CD4-positive, alpha-beta T cell treated with Interleukin-2 at 100 ng/mL for 4 hours (primary cell): ENCODE measurements around the gene PGAP6.
"Not testable (repeated sequence)": the region's sequence is repeated elsewhere in the genome, so short reads cannot be mapped to it uniquely, and the experiment has no call there.

Experiments
- DNase-seq: peaks from one replicate; pipeline ENCODE4 v3.0.0-alpha.2; 2020; ENCODE audit warnings: low spot score

Gene PGAP6

GRCh38 chr16:367333-367903 is 14.4 kb downstream of the PGAP6 start:
- DNase-seq = no peak

DNA sequence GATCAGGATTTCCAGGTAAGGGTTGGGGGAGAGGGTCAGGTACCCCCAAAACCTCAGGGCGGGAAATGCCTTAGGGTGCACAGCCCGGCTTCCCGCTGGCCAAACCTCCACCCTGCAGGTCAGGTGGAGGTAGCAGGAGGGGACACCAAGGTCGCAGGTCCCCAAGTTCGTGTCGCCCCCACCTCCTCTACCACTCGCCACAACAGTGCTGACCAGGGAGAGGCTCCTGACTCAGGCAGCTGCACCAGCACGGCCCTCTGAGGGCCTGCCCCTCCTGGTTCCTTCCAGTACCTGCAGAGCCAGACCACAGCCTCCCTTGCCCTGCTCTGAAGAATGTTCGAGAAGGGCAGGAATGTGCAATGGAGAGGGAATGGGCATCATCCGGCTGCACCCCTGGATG is 15.3 kb downstream of the PGAP6 start:
- DNase-seq = no peak

GRCh38 chr16:364595-365491 is 16.9 kb downstream of the PGAP6 start:
- no peak for DNase-seq

DNA sequence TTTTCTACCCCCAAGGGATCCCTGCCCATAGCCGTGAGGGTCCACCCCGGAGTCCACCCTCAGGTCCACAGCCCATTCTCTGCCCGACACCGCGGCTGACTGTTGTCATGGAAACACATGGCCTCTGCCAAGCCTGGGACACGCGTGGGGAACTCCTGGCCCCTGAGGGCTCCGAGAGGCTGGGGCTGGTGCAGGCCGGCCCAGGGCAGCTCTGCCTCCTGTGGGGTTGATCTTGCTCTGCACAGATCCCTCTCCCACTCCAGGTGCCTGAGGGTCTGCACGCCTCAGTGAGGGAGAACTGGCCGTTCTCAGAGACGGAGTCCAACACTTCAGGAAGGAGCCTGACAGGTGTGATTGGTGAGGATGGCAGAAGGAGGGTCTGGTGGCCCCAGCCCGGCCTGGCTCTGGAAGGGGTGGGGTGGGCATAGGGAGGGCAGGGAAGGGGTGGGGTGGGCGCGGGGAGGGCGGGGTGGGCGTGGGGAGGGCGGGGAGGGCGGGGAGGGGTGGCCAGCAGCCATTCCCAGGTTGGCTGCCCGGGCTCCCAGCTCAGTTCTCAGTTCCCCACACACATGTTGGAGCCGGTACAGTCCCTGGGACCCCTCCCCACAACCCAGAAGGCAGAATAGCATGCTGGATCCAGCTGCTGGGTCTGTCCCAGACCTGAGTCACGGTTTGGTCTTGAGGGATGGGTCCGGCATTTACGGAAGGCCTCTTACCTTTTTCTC is 17.9 kb downstream of the PGAP6 start:
- no peak for DNase-seq

- no peak for DNase-seq
These were observed 18.5 kb downstream of the PGAP6 start for GRCh38 chr16:363110-363765.

DNA sequence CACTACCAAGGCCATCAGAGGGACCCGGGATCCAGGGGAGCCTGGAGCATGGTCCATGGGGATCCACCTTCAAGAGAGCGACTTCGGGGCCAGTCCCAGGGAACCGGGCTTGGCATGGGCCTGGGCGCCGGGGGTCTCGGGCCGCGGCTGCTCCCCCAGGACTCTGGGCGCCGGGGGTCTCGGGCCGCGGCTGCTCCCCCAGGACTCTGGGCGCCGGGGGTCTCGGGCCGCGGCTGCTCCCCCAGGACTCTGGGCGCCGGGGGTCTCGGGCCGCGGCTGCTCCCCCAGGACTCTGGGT is 19.1 kb downstream of the PGAP6 start:
- DNase-seq = not testable (repeated sequence)

- DNase-seq = peak; percentile 78
These were observed 19.7 kb downstream of the PGAP6 start for GRCh38 chr16:361872-362701.

GRCh38 chr16:361341-361871 is 20.4 kb downstream of the PGAP6 start:
- no peak for DNase-seq

DNA sequence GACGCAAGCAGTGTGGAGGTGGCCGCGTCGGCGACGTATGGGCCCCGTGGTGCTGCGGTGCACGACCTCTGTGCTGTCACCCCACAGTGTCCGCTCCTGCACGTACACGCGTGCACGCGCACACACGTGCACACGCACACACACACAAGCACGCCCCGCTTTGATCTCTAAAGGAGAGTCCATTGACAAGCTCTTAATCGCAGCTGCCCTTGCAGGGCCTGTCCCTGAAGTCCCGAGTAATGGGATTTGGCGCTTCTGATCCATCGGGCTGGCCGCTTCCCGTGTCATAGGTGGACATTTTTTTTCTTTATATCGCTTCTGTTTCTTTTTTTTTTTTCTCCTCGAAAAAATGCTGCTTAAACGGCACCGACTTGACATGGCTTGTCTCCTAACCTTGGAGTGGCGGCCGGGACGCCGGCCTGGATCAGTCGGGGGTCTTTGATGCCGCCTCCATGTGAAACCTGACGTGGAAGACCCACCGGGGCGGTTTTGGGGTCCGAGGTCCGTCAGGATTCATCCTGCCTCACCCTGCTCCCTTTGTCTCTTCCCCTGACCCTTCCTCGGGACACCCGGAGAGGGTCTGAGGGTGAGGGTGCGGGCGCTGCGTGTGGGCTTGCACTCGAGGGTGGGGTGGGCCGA is 21.0 kb downstream of the PGAP6 start:
- no peak for DNase-seq

- no peak for DNase-seq
These were observed 21.7 kb downstream of the PGAP6 start for GRCh38 chr16:359871-360697.

- no peak for DNase-seq
These were observed 22.6 kb downstream of the PGAP6 start for GRCh38 chr16:359067-359763.

DNA sequence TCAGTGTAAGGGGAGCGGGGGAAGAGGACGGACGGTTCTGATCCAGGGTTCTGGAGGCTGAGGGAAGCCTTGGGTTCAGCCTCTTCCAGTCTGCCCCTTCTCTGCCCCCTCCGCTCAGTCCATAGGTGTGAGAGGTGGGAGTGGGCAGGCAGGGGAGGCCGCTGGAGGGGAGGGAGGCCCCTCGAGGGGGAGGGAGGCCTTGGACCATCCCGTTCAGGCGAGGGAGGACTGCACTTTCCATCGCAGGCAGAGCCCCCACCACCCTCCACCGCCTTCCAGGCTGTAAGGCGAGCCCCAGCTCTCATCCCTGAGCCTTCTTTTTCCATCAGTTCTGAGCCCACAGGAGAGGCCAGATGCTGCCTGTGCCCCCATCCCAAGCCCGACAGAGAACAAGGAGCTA is 25.0 kb downstream of the PGAP6 start:
- DNase-seq = no peak

DNA sequence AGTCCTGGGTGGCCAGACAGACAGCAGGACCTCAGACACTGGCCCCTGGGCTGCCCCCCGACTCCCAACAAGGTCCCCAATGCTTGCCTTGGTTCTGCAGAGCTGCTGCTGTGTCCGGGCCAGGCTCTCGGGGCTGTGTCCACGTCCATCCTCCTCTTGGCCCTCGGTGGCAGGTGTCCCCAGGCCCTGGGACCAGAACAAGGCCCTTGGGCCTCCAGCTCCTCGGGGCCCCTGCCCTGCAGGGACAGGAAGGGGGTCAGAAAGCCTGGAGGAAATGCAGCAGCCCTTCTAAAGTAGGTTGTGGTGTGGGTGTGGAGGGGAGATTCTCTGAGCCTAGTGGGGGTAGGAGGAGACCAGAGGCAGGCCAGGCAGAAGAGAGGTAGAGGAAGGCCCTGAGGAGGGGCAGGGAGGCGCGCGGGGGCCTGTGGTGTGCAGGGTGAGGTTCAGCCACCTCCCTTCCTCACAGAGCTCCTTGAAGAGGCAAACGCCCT is 26.8 kb downstream of the PGAP6 start:
- DNase-seq = peak; percentile 61

- no peak for DNase-seq
These were observed 27.4 kb downstream of the PGAP6 start for GRCh38 chr16:354291-354881.

- DNase-seq = no peak
These were observed 28.1 kb downstream of the PGAP6 start for GRCh38 chr16:353404-354290.

GRCh38 chr16:352547-353403 is 29.0 kb downstream of the PGAP6 start, which contains the start of gene AXIN1:
AXIN1 (minus strand) TSS chr16:352723; CDS start chr16:347025, 5,698 bp downstream.
- DNase-seq = peak; percentile 100
